GM19467 (cell line): Measurements from ENCODE around the gene ASXL3.

Source experiments
- ATAC-seq: cut with Tn5 transposase; IDR thresholded peaks from one replicate; pipeline ENCODE4 v1.9.1; 2021; ENCODE audit warnings: mild to moderate bottlenecking, moderate library complexity; ENCODE audit not compliant: unreplicated experiment

ASXL3 gene

DNA sequence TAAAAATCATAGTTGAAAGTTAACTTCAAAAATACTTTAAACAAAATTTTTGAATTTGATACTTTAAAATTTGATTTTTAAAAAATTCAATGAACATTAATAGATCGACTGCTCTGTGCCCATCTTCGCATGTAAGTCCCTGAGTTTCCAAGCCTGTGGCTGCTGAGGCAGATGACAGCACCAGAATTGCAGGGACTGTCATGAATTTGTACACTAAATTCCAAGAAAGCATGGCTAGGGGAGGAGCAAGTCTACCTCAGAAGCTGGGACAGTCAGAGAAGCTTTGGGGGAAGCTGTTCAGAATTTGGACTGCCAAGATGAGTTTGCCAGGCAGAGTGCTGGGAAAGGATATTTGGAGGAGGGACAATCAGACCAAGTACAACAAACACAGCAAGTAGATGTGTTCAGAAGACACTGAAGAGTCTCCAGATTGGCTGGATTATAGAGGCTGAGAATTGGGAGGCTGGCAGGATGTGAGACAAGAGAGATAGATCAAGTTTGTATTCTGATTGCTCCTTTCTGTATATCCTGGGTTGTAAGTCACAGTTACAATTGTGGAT is 79.0 kb downstream of the ASXL3 start:
- ATAC-seq: no peak

DNA sequence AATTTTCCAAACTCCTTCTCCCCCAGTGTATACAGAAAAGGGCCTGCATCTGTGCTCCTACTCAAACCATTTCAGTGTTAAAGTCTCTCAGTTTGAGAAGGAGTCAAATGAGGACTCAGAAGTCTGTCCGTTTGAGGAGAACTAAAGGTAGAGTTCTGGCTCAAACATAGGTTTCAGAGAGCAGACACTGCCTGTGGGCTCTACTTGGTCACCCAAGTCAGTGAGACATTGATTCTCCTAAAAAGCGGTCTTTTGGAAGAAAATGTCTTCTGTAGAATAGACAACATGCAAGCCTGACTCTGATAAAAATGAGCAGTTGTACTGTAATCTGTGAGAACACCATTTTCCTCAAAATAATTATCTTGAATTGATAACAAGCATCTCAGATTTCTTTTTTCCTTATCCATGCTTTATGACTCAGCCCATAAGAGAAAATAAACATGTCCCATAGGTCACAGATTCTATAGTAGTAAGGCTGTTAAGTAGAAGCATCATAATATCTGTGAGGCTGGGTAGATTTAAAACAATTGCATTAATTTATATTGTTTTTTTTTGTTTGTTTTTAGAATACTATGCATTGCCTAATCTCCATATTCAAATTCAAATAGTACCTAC is 82.8 kb downstream of the ASXL3 start:
- ATAC-seq: no peak

DNA sequence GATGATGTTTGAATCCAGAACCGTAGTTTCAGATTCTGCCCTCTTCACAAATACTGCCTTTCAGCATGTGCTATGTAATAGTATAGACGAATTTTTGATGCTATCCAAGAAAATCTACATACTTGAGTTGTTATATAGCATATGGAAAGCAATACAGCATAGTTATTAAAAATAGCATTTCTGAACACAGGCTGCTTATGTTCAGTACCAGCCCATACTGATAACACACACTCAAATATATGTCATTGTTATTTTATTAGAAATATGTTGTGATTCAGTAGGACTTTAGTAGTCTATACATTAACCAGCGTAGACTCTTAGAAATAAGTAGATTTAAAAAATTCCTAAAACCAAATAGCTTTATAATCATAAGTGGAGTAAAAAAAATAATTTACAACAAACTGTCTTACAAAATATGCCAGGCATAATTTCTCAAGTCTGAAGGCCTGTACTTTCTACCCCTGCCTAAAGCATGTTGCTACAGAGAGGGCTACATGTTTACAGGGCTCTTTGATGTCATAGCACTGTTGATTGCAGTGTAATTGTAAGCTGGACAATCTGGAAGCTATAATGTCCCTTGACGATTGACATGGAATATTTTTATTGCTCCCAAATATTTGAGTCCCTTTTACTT is 86.3 kb downstream of the ASXL3 start:
- ATAC-seq: no peak

DNA sequence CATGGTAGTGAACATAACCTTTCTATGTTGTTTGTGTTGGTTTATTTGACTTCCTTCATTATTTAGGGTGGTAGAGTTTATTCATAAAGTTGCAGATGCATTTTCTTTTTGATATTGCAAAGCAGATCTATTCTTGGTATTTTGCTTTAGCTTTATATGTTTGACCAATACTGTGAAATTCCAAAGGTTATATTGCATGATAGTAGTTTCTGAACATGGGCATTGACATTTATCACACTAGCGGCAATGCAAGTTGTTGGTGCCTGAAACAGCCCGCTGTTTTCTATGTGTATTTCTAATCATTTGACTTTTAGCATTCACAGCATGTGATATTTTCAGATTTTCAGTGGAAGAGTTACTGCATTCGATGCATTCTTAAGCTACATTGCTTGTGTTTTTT is 87.2 kb downstream of the ASXL3 start:
- ATAC-seq: no peak

DNA sequence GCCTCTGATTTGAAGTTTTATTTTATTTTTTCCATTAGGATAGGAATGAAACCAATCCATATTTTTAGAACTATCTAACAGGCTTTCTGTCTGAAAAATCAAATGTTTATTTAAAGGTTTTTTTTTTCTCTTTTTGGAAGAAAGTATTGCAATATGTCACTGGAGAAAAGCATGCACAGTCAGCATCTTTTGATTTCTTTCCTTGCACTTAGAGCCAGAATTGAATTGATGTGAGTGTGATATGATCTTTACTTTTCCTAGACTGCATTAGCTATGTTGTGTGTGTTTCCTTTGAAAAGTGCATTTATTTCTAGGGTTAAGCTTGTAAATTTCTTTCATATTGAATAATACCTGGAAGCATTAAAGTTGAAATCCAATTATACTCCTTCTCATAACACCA is 87.6 kb downstream of the ASXL3 start:
- ATAC-seq: no peak

DNA sequence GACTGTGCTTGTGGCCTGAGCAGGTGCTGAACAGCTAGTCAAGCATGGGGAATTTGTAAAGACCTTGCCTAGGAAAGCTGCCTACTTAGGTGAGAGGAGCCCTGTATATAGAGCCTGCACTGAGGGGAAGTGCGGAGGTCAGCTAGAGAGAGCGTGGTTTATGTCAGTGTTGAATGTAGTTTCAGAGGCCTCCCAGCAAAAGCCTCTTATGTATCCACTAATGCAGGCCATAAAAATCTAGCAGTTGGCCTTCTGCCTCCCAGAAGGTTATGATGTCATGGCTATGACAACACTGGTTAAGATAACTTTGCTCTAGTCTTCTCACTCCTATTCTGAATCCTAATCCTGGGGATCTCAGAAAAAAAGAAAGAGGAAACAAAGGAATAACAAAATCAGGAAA is 88.9 kb downstream of the ASXL3 start:
- no peak for ATAC-seq

DNA sequence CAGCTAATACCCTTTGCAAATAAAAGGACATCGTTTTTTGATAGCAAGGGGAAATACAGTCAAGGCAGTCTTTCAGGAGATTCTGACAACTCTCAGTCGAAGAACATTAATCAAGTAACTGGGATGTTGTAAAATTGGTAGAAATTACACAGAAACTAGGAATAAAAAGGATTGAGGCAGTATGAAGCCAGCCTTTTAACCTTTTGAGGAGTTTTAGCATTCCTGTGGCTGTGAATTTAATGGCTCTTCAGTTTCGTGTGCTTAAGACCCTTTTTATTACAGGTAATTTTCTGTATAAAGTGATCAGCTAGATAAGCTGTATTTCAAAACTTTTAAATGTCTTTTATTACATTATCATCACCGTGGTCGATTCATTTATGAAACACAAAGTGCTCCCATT is 91.6 kb downstream of the ASXL3 start:
- ATAC-seq: no peak

DNA sequence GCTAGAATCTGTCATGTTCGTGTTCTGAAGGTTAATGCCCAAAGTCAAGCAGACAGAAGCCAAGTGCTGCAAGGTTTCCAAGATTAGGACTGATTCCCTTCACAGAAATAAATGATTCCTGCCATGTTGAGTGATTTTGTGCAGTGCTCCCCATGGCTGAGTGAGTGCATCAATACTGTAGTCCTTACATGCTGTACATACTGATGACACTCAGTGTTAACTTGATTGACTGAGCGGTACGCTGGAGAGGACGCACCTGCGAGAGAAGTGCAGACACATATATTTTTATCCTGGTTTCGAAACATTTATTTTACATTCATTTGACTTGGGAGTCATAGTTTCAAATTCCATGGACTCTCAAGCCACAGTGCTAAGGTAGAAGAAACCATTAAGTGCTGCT is 92.0 kb downstream of the ASXL3 start:
- ATAC-seq: no peak

DNA sequence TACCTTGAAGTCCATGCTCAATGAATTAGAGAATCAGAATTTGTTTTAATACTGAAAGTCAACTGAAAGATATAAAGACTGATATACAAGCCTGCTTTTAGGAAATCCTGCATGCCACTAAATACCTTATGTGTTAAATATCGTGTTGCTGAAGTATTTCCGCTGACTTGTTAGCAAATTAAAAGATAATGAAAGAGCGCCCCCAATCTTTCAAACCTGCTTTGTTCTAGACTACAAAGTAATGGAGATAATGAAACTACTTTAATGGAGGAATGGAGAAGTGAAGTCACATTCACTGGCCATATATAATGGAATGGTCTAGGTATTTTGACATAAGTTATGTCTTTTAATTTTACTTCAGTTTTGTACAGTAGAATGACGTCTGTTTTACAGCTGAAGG is 95.7 kb downstream of the ASXL3 start:
- no peak for ATAC-seq

DNA sequence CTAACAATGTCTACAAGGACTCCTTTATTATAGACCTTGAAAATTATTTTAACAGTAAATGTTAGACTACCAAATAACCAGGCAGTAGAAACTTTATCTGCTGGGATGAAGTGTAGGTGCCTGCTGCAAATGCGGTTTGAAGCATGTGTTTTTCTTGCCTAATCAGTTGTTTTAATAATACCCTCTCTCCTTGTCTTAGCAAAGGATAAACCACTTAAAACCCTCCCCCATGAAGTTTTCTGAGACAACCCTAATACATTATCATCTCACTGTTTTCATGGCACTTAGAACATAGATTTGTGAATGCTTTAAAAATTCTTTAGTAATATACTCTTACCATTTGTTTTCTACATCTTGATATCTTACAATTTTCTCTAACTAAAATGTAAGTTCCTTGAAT is 98.6 kb downstream of the ASXL3 start:
- ATAC-seq: no peak

DNA sequence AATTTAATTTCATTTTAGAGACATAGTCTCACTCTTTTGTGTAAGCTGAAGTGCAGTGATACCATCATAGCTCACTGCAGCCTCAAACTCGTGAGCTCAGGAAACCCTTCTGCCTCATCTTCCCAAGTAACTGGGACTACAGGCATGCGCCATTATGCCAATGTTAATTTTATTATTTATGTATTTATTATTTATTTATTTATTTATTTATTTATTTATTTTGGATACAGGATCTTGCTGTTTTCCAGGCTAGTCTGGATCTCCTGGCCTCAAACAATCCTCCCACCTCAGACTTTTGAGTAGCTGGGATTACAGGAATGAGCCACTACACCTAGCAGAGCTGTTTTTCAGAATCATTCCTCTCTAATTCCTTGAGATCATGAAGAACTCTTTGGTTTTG is 99.9 kb downstream of the ASXL3 start:
- no peak for ATAC-seq

DNA sequence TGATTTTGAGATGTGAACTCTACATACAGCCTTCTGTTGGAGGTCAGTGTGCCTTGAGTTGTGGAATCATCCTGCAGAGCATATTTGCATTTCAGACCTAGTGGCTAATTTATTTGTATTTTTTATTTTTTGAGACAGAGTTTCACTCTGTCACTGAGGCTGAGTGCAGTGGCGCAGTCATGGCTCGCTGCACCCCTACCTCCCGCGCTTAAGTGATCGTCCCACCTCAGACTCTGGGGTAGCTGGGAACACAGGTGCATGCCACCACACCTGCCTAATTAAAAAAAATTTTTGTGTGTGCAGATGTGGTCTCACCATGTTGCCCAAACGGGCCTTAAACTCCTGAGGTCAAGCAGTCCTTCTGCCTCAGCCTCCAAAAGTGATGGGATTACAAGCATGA is 104.4 kb downstream of the ASXL3 start:
- ATAC-seq: no peak

DNA sequence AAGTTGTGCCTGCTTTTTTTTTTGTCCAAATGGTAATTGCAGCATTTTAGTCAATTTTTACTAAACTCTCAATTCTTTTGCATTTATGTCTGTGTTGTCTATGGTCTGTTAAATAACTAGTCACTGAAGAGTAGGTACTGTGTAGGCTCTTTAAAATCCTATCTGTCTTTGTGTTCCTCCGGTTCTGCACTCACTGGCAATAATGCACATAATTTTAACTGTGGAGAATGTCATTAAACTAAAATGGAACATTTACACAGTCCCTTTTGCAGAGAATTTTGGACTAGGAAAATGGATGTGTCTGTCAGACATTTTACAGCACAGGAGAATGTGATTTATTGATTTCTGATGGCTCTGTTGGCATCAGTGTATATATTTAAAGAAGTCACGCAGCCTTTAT is 116.6 kb downstream of the ASXL3 start:
- no peak for ATAC-seq

DNA sequence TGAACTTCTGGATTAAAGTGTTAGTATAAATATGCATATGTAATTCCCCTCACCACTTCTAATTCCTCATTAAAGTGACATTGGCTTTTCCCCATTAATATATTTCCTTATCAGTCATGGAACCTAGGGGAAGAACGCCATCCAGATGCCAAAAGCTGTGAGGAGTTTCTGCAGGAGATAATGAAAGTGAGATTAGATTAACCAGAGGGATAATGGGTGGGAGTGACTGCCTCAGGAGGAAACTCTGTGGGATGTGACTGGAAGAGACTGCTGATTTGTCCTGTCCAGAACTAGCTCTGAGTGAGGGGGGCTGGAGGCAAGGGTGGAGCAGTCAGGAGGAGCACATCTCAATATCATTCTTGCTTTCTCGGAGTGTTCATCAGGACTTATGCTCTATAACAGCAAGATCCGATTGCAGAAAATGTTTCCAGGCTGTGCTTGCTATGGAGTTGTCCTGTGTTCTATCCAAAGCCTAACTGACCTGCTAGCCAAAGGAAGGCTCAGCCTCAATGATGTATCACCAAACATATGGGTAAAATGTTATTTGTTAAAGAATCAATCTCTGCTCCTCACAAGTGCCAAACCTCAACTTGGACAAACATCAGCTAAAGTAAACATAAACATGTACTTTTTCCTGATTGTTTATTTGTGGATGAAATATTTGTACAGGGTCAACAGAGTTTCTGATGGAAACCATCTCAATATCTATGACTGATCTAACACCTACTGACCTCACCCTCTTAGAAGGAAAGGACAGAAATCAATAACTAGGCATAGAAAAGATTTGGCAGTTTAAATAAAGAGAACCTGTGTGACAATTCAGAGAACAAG is 118.5 kb downstream of the ASXL3 start:
- no peak for ATAC-seq

DNA sequence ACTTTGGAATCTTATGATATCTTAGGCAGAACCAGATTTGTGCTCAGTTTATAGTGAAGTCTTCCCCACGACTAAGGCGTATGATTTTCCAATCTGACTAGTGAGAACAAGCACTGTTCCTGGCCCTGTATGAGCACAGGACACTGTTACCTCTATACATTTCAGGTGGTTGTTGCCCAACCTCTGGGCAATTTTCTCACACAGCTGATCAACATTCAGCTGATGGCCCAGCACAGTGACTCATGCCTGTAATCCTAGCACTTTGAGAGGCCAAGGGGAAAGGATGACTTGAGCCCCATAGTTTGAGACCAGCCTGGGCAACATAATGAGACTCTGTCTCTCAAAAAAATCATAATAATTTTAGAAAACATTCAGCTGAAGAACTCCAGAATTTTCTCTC is 119.5 kb downstream of the ASXL3 start:
- ATAC-seq: no peak

DNA sequence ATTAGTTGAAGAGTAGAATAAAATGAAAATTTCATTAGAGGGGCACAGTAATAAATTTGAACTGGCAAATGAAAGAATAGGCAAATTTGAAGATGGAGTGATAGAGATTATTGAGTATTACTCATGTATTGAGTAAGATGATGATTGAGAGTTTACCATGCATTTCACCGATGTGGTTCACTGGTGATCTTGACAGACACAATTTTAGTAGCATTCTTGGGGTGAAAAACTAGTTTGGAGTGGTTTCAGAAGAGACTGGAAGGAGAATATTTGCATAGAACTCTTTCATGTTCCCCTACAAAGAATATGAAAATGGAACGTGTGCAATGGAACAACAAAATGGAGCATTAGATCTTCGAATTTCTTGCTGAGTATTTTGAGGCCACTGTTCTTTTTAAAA is 121.4 kb downstream of the ASXL3 start:
- ATAC-seq: no peak

DNA sequence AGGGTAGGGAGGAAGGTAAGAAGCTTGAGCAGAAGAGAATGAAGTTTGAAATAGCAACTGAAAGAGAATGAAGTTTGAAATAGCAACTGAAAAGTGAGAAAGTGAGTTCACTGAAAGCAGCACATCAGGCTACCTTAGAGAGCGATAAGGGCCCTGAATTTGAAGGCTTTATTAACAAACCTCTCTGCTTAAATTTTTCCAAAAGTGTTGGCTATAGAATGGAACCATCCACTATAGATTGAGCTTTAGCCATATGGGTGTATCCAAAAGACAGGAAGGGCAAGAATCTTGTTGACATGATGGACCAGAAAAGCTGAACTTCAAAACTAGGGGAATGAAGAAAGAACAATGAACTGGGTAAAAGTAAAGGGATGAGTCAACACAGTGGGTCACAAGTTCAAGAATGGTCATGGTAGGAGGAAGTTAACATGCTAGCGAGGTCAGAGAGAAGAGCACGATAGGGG is 122.5 kb downstream of the ASXL3 start:
- ATAC-seq: peak; percentile 61

DNA sequence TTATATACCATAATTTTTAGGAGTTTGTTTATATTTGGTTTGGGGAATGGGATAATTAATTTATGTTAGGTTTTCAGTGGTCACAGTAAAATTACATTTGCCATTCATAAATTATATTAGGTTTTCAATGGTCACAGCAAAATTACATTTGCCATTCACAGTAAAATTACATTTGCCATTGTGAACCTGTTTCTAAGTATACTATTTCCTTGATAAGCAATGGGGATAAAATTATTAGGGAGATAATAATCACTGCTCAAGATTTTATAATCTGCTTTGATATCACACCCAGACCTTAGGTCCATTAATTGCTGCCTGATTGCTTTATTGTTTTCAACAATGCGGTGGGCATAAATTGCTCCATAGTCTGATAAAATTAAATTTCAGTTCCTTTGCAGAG is 124.6 kb downstream of the ASXL3 start:
- ATAC-seq: no peak

DNA sequence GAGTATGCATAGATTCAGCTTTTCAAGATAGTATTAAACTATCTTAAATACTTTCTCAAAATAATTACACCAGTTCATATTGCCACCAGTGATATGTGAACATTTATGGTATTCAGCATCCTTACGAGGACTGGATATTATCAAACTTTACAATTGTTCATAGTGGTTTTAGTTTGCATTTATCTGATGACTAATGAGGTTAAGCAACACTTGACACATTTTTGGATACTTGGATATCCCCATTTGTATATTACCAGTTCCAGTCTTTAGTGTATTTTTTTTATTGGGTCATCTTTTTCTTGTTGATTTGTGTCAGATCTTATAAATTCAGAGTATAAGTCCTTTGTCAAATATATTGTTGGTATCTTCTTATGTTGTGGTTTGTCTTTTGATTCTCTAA is 128.4 kb downstream of the ASXL3 start:
- ATAC-seq: no peak

DNA sequence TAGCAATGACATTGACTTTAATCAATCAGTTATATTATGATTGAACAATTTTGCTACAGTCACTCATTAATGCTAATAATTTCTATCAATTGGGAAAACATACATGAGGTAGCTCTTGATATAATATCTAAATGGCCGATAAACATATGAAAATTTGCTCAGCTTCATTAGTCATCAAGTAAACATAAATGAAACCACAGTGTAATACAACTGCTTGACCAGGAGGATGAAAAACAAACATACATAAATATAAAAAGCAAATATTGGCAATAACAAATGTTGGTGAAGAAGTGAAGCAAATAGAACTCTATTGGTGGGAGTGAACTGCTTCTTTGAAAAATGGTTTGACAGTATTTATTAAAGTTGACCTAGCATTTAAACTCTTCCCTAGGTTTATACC is 130.9 kb downstream of the ASXL3 start:
- no peak for ATAC-seq

DNA sequence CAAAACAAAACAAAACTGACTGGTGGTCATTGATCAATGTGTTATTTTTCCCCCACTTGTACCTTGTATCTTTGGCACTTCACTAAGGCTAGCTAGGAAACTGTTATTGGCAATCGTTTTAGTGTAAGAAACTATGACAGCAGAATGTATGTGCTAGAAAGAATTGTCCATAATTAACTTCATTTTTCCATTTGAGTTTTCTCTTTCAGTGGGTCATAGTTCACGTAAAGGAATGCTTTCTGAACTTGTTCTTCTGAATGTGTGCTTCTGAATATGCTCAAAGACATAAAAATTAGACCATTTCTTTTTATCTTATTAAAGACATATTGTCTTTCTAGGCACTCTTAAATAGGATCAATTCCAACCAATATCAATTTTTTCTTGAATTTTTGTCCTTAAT is 132.2 kb downstream of the ASXL3 start:
- no peak for ATAC-seq

DNA sequence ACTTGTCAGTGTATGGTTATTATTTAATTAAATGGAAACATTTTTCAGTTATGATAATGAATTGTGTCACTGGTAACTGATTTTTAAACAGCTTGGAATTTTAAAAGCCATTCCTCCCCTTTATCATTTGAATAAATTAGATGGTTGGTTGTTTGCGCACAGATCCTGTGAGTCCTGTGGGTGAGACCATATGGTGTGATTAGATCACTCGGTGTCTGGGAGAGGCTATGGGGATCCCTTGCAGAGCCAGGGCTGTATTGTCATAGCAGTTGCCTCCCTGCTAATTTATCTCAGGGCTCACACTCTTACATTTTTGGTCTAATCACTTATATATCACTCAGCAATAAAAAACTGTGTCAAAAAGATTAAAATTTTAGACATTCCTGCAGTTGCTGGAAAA is 133.5 kb downstream of the ASXL3 start:
- no peak for ATAC-seq
